Duodenal mucosa (tissue), 2 donors: ENCODE measurements around the gene ASXL3.

Experiments
- H3K27ac ChIP-seq: one replicate; pipeline ENCODE4 v1.7.0; 2013; ENCODE audit warnings: low read depth, low read length
- H3K27me3 ChIP-seq, 2 donors: one replicate each; pipeline ENCODE4 v1.7.0; 2013; ENCODE audit warnings: low read length in 2 of 2, control low read depth in 1 of 2; ENCODE audit not compliant: insufficient read depth in 2 of 2, control insufficient read depth in 1 of 2
- H3K36me3 ChIP-seq, 2 donors: one replicate each; pipeline ENCODE4 v1.7.0; 2013; ENCODE audit warnings: low read length in 2 of 2, control low read depth in 1 of 2; ENCODE audit not compliant: insufficient read depth in 2 of 2, control insufficient read depth in 1 of 2
- H3K4me1 ChIP-seq, 2 donors: one replicate each; pipeline ENCODE4 v1.7.0; 2013; ENCODE audit warnings: low read length in 2 of 2, control low read depth in 1 of 2; ENCODE audit not compliant: insufficient read depth in 2 of 2, control insufficient read depth in 1 of 2
- H3K4me3 ChIP-seq, 2 donors: one replicate each; pipeline ENCODE4 v1.7.0; 2013; ENCODE audit warnings: low read length in 2 of 2, low read depth in 1 of 2
- H3K9ac ChIP-seq, 2 donors: one replicate each; pipeline ENCODE4 v1.7.0; 2013; ENCODE audit warnings: low read length in 2 of 2, low read depth in 1 of 2
- H3K9me3 ChIP-seq, 2 donors: one replicate each; pipeline ENCODE4 v1.7.0; 2013; ENCODE audit warnings: low read length in 2 of 2, control low read depth in 1 of 2; ENCODE audit not compliant: control insufficient read depth in 1 of 2

The ASXL3 gene

DNA sequence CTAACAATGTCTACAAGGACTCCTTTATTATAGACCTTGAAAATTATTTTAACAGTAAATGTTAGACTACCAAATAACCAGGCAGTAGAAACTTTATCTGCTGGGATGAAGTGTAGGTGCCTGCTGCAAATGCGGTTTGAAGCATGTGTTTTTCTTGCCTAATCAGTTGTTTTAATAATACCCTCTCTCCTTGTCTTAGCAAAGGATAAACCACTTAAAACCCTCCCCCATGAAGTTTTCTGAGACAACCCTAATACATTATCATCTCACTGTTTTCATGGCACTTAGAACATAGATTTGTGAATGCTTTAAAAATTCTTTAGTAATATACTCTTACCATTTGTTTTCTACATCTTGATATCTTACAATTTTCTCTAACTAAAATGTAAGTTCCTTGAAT is 98.6 kb downstream of the ASXL3 start:
- no peak overlapping the region for H3K4me3 ChIP-seq
- H3K9ac ChIP-seq = no peak overlapping the region
- peaks cover 0 to 3% of the 10 kb centered on the region in 2 donors for H3K4me1 ChIP-seq
- no peak overlapping the region for H3K27ac ChIP-seq
- H3K27me3 ChIP-seq = no peaks in the 10 kb centered on the region
- H3K9me3 ChIP-seq = no peaks in the 10 kb centered on the region
- H3K36me3 ChIP-seq = no peaks in the 10 kb centered on the region

DNA sequence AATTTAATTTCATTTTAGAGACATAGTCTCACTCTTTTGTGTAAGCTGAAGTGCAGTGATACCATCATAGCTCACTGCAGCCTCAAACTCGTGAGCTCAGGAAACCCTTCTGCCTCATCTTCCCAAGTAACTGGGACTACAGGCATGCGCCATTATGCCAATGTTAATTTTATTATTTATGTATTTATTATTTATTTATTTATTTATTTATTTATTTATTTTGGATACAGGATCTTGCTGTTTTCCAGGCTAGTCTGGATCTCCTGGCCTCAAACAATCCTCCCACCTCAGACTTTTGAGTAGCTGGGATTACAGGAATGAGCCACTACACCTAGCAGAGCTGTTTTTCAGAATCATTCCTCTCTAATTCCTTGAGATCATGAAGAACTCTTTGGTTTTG is 99.9 kb downstream of the ASXL3 start:
- H3K4me1 ChIP-seq = peaks cover 0 to 3% of the 10 kb centered on the region in 2 donors
- no peak overlapping the region for H3K4me3 ChIP-seq
- H3K9ac ChIP-seq = no peak overlapping the region
- no peaks in the 10 kb centered on the region for H3K9me3 ChIP-seq
- no peaks in the 10 kb centered on the region for H3K36me3 ChIP-seq
- H3K27ac ChIP-seq = no peak overlapping the region
- H3K27me3 ChIP-seq = no peaks in the 10 kb centered on the region

DNA sequence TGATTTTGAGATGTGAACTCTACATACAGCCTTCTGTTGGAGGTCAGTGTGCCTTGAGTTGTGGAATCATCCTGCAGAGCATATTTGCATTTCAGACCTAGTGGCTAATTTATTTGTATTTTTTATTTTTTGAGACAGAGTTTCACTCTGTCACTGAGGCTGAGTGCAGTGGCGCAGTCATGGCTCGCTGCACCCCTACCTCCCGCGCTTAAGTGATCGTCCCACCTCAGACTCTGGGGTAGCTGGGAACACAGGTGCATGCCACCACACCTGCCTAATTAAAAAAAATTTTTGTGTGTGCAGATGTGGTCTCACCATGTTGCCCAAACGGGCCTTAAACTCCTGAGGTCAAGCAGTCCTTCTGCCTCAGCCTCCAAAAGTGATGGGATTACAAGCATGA is 104.4 kb downstream of the ASXL3 start:
- no peaks in the 10 kb centered on the region for H3K27me3 ChIP-seq
- H3K9me3 ChIP-seq = no peaks in the 10 kb centered on the region
- H3K4me3 ChIP-seq = no peak overlapping the region
- H3K27ac ChIP-seq = no peak overlapping the region
- H3K4me1 ChIP-seq = no peaks in the 10 kb centered on the region
- H3K36me3 ChIP-seq = no peaks in the 10 kb centered on the region
- no peak overlapping the region for H3K9ac ChIP-seq

DNA sequence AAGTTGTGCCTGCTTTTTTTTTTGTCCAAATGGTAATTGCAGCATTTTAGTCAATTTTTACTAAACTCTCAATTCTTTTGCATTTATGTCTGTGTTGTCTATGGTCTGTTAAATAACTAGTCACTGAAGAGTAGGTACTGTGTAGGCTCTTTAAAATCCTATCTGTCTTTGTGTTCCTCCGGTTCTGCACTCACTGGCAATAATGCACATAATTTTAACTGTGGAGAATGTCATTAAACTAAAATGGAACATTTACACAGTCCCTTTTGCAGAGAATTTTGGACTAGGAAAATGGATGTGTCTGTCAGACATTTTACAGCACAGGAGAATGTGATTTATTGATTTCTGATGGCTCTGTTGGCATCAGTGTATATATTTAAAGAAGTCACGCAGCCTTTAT is 116.6 kb downstream of the ASXL3 start:
- no peaks in the 10 kb centered on the region for H3K9me3 ChIP-seq
- no peak overlapping the region for H3K9ac ChIP-seq
- no peak overlapping the region for H3K27ac ChIP-seq
- H3K36me3 ChIP-seq = no peaks in the 10 kb centered on the region
- H3K4me3 ChIP-seq = no peak overlapping the region
- no peaks in the 10 kb centered on the region for H3K27me3 ChIP-seq
- H3K4me1 ChIP-seq = no peaks in the 10 kb centered on the region

DNA sequence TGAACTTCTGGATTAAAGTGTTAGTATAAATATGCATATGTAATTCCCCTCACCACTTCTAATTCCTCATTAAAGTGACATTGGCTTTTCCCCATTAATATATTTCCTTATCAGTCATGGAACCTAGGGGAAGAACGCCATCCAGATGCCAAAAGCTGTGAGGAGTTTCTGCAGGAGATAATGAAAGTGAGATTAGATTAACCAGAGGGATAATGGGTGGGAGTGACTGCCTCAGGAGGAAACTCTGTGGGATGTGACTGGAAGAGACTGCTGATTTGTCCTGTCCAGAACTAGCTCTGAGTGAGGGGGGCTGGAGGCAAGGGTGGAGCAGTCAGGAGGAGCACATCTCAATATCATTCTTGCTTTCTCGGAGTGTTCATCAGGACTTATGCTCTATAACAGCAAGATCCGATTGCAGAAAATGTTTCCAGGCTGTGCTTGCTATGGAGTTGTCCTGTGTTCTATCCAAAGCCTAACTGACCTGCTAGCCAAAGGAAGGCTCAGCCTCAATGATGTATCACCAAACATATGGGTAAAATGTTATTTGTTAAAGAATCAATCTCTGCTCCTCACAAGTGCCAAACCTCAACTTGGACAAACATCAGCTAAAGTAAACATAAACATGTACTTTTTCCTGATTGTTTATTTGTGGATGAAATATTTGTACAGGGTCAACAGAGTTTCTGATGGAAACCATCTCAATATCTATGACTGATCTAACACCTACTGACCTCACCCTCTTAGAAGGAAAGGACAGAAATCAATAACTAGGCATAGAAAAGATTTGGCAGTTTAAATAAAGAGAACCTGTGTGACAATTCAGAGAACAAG is 118.5 kb downstream of the ASXL3 start:
- Histone ChIP-seq H3K27me3 (no peaks in the 10 kb centered on the region), H3K36me3 (no peaks in the 10 kb centered on the region), H3K27ac (no peak overlapping the region), H3K4me1 (no peaks in the 10 kb centered on the region), H3K9ac (no peak overlapping the region), H3K9me3 (no peaks in the 10 kb centered on the region), H3K4me3 (no peak overlapping the region)

DNA sequence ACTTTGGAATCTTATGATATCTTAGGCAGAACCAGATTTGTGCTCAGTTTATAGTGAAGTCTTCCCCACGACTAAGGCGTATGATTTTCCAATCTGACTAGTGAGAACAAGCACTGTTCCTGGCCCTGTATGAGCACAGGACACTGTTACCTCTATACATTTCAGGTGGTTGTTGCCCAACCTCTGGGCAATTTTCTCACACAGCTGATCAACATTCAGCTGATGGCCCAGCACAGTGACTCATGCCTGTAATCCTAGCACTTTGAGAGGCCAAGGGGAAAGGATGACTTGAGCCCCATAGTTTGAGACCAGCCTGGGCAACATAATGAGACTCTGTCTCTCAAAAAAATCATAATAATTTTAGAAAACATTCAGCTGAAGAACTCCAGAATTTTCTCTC is 119.5 kb downstream of the ASXL3 start:
- no peak overlapping the region for H3K27ac ChIP-seq
- H3K36me3 ChIP-seq = no peaks in the 10 kb centered on the region
- no peaks in the 10 kb centered on the region for H3K4me1 ChIP-seq
- H3K4me3 ChIP-seq = no peak overlapping the region
- no peak overlapping the region for H3K9ac ChIP-seq
- H3K9me3 ChIP-seq = no peaks in the 10 kb centered on the region
- H3K27me3 ChIP-seq = no peaks in the 10 kb centered on the region

GRCh38 chr18:33699372-33699771 is 121.4 kb downstream of the ASXL3 start:
- Histone ChIP-seq H3K27me3 (no peaks in the 10 kb centered on the region), H3K27ac (no peak overlapping the region), H3K4me1 (no peaks in the 10 kb centered on the region), H3K36me3 (no peaks in the 10 kb centered on the region), H3K9ac (no peak overlapping the region), H3K9me3 (no peaks in the 10 kb centered on the region), H3K4me3 (no peak overlapping the region)

DNA sequence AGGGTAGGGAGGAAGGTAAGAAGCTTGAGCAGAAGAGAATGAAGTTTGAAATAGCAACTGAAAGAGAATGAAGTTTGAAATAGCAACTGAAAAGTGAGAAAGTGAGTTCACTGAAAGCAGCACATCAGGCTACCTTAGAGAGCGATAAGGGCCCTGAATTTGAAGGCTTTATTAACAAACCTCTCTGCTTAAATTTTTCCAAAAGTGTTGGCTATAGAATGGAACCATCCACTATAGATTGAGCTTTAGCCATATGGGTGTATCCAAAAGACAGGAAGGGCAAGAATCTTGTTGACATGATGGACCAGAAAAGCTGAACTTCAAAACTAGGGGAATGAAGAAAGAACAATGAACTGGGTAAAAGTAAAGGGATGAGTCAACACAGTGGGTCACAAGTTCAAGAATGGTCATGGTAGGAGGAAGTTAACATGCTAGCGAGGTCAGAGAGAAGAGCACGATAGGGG is 122.5 kb downstream of the ASXL3 start:
- no peaks in the 10 kb centered on the region for H3K9me3 ChIP-seq
- H3K27me3 ChIP-seq = no peaks in the 10 kb centered on the region
- no peak overlapping the region for H3K9ac ChIP-seq
- H3K27ac ChIP-seq = no peak overlapping the region
- no peaks in the 10 kb centered on the region for H3K36me3 ChIP-seq
- no peaks in the 10 kb centered on the region for H3K4me1 ChIP-seq
- no peak overlapping the region for H3K4me3 ChIP-seq

GRCh38 chr18:33702625-33703024 is 124.6 kb downstream of the ASXL3 start:
- Histone ChIP-seq H3K4me1 (no peaks in the 10 kb centered on the region), H3K36me3 (no peaks in the 10 kb centered on the region), H3K27me3 (no peaks in the 10 kb centered on the region), H3K4me3 (no peak overlapping the region), H3K9ac (no peak overlapping the region), H3K27ac (no peak overlapping the region), H3K9me3 (no peaks in the 10 kb centered on the region)

GRCh38 chr18:33706391-33706790 is 128.4 kb downstream of the ASXL3 start:
- Histone ChIP-seq H3K27ac (no peak overlapping the region), H3K9ac (no peak overlapping the region), H3K4me3 (no peak overlapping the region), H3K9me3 (no peaks in the 10 kb centered on the region), H3K27me3 (no peaks in the 10 kb centered on the region), H3K36me3 (no peaks in the 10 kb centered on the region), H3K4me1 (no peaks in the 10 kb centered on the region)
